Endodermal cell (in vitro differentiated cells): ENCODE results near the gene RILPL2. TPM values are rescaled to one million over a fixed set of nuclear protein-coding genes. Genes with fewer than 3 reads are reported as not detected.

Experiments used
- DNase-seq: peaks from one replicate; pipeline ENCODE4 v3.0.0-alpha.2; 2017
- H3K27ac ChIP-seq: 2 replicates; pipeline ENCODE4 v1.5.1; 2013; ENCODE audit warnings: mild to moderate bottlenecking, low read depth, low read length, moderate library complexity
- H3K27me3 ChIP-seq: 2 replicates; pipeline ENCODE4 v1.6.1; 2013; ENCODE audit warnings: mild to moderate bottlenecking, low read length, moderate library complexity; ENCODE audit not compliant: insufficient read depth, control insufficient read depth, poor library complexity, severe bottlenecking
- H3K36me3 ChIP-seq: 2 replicates; pipeline ENCODE4 v1.7.0; 2013; ENCODE audit warnings: mild to moderate bottlenecking, low read length, moderate library complexity; ENCODE audit not compliant: control insufficient read depth, insufficient read depth
- H3K4me1 ChIP-seq: one replicate; pipeline ENCODE4 v1.7.0; 2013; ENCODE audit warnings: low read length; ENCODE audit not compliant: control insufficient read depth, insufficient read depth
- H3K4me3 ChIP-seq: 2 replicates; pipeline ENCODE4 v1.5.1; 2013; ENCODE audit warnings: mild to moderate bottlenecking, low read length, moderate library complexity
- H3K9ac ChIP-seq: 2 replicates; pipeline ENCODE4 v1.6.1; 2013; ENCODE audit warnings: mild to moderate bottlenecking, low read length, moderate library complexity; ENCODE audit not compliant: poor library complexity, severe bottlenecking; ENCODE audit errors: extremely low read depth
- H3K9me3 ChIP-seq: 2 replicates; pipeline ENCODE4 v1.6.1; 2013; ENCODE audit warnings: mild to moderate bottlenecking, low read length, moderate library complexity; ENCODE audit not compliant: control insufficient read depth
- H3K27ac Mint-ChIP-seq: 2 replicates; pipeline ENCODE4 v1.8.0; 2020; ENCODE audit warnings: mixed read lengths
- H3K27me3 Mint-ChIP-seq: 2 replicates; pipeline ENCODE4 v1.8.0; 2021; ENCODE audit warnings: mild to moderate bottlenecking, mixed read lengths; ENCODE audit not compliant: insufficient read depth
- H3K36me3 Mint-ChIP-seq: 2 replicates; pipeline ENCODE4 v1.8.0; 2020; ENCODE audit warnings: low read depth, mixed read lengths
- H3K4me1 Mint-ChIP-seq: 2 replicates; pipeline ENCODE4 v1.8.0; 2020; ENCODE audit warnings: mixed read lengths
- H3K4me3 Mint-ChIP-seq: 2 replicates; pipeline ENCODE4 v1.8.0; 2020; ENCODE audit warnings: mild to moderate bottlenecking, moderate library complexity, mixed read lengths
- H3K9me3 Mint-ChIP-seq: 2 replicates; pipeline ENCODE4 v1.8.0; 2020; ENCODE audit warnings: mild to moderate bottlenecking, mixed read lengths
- WGBS, 2 experiments: methylation state at CpG; one replicate each; pipeline versions ENCODE4 v1.1.5 to v1.1.7; 2013; ENCODE audit warnings: missing lambda C conversion rate in 2 of 2, mixed read lengths in 1 of 2; ENCODE audit not compliant: insufficient coverage in 1 of 2, insufficient read length in 1 of 2; 5-methylcytosine and 5-hydroxymethylcytosine counted together
- total RNA-seq, 2 donors: library from RNA; stranded (reverse); fragmentation: NEBNext Ultra II Directional in 1 of 2; extraction: Animal tissue kit (Norgen Biotek cat#: 25700) in 1 of 2; gene quantifications; 2 replicates in 1 of 2; 3 replicates in 1 of 2; pipeline ENCODE4 v1.2.1, GENCODE V29; 2021
- TF ChIP-seq, protein P1 (sequence below): fragments of 200-600 bp; sonication (generic); conservative IDR thresholded peaks from 2 replicates; pipeline ENCODE4 v1.5.0; 2021; ENCODE audit warnings: antibody characterized with exemption, mild to moderate bottlenecking

RILPL2 gene
- total RNA-seq, 2 donors from 2014 or later, result 2.6 TPM

DNA sequence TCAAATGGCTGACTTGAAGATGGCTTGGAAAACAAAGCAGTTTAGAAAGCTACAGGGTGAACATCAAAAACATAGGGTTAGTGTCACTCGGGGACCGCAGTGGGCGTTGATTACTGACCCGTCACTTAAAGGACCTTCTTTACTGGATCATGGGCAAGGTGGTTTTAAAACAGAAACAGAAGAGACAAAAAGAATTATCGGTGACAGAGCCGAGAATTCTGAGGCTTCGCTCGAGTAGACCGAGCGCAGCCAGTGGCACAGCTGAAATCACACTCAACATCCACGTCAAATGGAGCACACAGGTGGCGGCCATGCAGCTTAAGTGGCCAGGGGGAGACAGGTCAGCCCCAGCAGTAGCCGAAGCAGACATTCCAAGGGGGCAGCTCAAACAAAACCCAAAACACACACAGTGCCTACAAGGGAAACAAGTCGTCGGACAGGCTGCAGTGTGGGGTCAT, 38.8 kb upstream of the RILPL2 start:
- peaks cover 54% of the 10 kb centered on the region for H3K36me3 ChIP-seq
- H3K9ac ChIP-seq, result no peak overlapping the region
- no peak overlapping the region for H3K4me3 Mint-ChIP-seq
- TF ChIP-seq, protein P1, sequence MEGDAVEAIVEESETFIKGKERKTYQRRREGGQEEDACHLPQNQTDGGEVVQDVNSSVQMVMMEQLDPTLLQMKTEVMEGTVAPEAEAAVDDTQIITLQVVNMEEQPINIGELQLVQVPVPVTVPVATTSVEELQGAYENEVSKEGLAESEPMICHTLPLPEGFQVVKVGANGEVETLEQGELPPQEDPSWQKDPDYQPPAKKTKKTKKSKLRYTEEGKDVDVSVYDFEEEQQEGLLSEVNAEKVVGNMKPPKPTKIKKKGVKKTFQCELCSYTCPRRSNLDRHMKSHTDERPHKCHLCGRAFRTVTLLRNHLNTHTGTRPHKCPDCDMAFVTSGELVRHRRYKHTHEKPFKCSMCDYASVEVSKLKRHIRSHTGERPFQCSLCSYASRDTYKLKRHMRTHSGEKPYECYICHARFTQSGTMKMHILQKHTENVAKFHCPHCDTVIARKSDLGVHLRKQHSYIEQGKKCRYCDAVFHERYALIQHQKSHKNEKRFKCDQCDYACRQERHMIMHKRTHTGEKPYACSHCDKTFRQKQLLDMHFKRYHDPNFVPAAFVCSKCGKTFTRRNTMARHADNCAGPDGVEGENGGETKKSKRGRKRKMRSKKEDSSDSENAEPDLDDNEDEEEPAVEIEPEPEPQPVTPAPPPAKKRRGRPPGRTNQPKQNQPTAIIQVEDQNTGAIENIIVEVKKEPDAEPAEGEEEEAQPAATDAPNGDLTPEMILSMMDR, result no peak
- H3K27ac ChIP-seq, result no peak overlapping the region
- H3K4me1 Mint-ChIP-seq, result peaks cover 14% of the 10 kb centered on the region
- H3K36me3 Mint-ChIP-seq, result peaks cover 50% of the 10 kb centered on the region
- H3K9me3 Mint-ChIP-seq, result no peaks in the 10 kb centered on the region
- no peaks in the 10 kb centered on the region for H3K9me3 ChIP-seq
- WGBS, 2 experiments, result 92 to 93% methylated on average over 7 to 15 of the region's 15 CpGs
- H3K4me1 ChIP-seq, result no peaks in the 10 kb centered on the region
- H3K27me3 ChIP-seq, result no peaks in the 10 kb centered on the region
- peak overlapping the region; percentile 79 for H3K27ac Mint-ChIP-seq
- no peak for DNase-seq
- no peak overlapping the region for H3K4me3 ChIP-seq
- no peaks in the 10 kb centered on the region for H3K27me3 Mint-ChIP-seq

DNA sequence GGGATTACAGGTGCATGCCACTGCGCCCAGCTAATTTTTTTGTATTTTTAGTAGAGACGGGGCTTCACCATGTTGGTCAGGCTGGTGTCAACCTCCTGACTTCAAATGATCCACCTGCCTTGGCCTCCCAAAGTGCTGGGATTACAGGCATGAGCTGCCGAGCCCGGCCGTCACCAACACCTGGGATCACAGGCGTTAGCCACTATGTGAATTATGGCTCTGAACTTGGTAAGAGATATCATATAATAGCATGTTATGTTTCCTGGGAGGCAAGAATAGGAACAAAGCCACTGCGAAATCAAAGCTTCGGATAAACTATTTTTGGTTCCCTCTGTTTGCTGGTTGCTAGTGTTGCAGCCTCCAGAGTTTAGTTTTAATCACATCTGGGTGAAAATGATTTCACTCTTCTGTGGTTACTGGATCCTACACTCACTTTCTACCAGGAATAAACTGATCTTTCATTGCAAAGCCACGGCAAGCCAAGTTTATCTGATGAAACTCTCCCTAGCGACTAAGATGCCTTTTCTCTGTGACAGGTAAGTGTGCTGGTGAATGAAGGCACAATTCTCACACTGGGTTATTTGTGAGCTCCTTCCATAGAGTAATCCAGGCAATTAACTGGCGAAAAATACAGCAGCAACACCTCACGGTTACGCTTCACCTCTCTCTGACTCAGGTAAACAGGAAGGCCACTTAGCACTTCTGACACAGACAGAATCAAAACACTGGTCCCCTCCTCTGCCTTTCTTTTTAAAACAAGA, 38.2 kb upstream of the RILPL2 start:
- Histone ChIP-seq H3K4me1 (no peaks in the 10 kb centered on the region), H3K9me3 (no peaks in the 10 kb centered on the region), H3K27ac (no peak overlapping the region), H3K9ac (no peak overlapping the region), H3K36me3 (peaks cover 52% of the 10 kb centered on the region), H3K27me3 (no peaks in the 10 kb centered on the region), H3K4me3 (no peak overlapping the region)
- DNase-seq, result no peak
- H3K9me3 Mint-ChIP-seq, result no peaks in the 10 kb centered on the region
- peak overlapping the region; percentile 79 for H3K27ac Mint-ChIP-seq
- no peaks in the 10 kb centered on the region for H3K27me3 Mint-ChIP-seq
- peaks cover 14% of the 10 kb centered on the region for H3K4me1 Mint-ChIP-seq
- H3K36me3 Mint-ChIP-seq, result peaks cover 49% of the 10 kb centered on the region
- TF ChIP-seq, protein P1, result no peak
- 91 to 93% methylated on average over 13 of the region's 13 CpGs for WGBS, 2 experiments
- H3K4me3 Mint-ChIP-seq, result no peak overlapping the region

DNA sequence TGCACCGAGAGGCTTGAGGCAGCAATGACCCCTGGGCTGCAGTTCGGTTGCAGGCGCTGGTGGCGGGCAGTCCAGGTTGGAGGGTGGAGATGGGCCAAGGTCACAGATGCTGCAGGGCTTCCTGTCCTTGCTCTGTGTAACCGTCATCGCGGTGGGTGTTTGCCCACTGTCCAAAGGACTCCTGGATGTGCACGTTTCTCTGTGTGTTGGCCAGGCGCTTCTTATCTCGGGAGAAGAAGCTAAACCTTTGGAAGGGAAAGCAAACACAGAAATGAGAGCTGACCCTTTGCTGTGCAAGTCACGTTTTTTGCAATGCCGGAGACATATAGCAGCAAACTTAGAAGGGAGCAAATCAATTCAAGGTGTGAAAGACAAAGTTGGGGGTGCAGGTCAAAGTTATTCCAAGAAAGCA, 36.0 kb upstream of the RILPL2 start:
- Histone ChIP-seq H3K36me3 (peaks cover 43% of the 10 kb centered on the region), H3K9me3 (no peaks in the 10 kb centered on the region), H3K27ac (no peak overlapping the region), H3K4me1 (no peaks in the 10 kb centered on the region), H3K4me3 (no peak overlapping the region), H3K9ac (no peak overlapping the region), H3K27me3 (no peaks in the 10 kb centered on the region)
- H3K4me1 Mint-ChIP-seq, result peaks cover 14% of the 10 kb centered on the region
- TF ChIP-seq, protein P1, result no peak
- no peak for DNase-seq
- no peaks in the 10 kb centered on the region for H3K27me3 Mint-ChIP-seq
- H3K27ac Mint-ChIP-seq, result no peak overlapping the region
- no peak overlapping the region for H3K4me3 Mint-ChIP-seq
- WGBS, 2 experiments, result 96% methylated on average over 9 to 12 of the region's 12 CpGs
- H3K9me3 Mint-ChIP-seq, result no peaks in the 10 kb centered on the region
- H3K36me3 Mint-ChIP-seq, result peaks cover 38% of the 10 kb centered on the region
